ENCODE results near the gene MT1F.

The MT1F gene

GRCh38 chr16:56691885-56692284, 34.1 kb downstream of the MT1F start:
- no peak for DNase-seq (ENCODE audit: insufficient read length)
- TF ChIP-seq POLR2AphosphoS5 (IDR thresholded peaks at IDR 0.05; ENCODE audit: low read depth, low read length): no peak
- no peak for TF ChIP-seq POLR2A (IDR thresholded peaks at IDR 0.05; ENCODE audit: low read depth, low read length)
- TF ChIP-seq TAF1 (IDR thresholded peaks at IDR 0.05; ENCODE audit: borderline replicate concordance, low read depth, low read length): no peak
- FAIRE-seq: no peak

- DNase-seq (ENCODE audit: insufficient read length) (no peak), FAIRE-seq (no peak)
- TF ChIP-seq POLR2A (IDR thresholded peaks at IDR 0.05; ENCODE audit: low read depth, low read length) (no peak), TAF1 (IDR thresholded peaks at IDR 0.05; ENCODE audit: borderline replicate concordance, low read depth, low read length) (no peak), POLR2AphosphoS5 (IDR thresholded peaks at IDR 0.05; ENCODE audit: low read depth, low read length) (no peak)
Measured at GRCh38 chr16:56695246-56695645, 37.5 kb downstream of the MT1F start.

- FAIRE-seq (no peak), DNase-seq (ENCODE audit: insufficient read length) (no peak)
- no peak for TF ChIP-seq POLR2A (IDR thresholded peaks at IDR 0.05; ENCODE audit: low read depth, low read length)
- TF ChIP-seq POLR2AphosphoS5 (IDR thresholded peaks at IDR 0.05; ENCODE audit: low read depth, low read length): no peak
- no peak for TF ChIP-seq TAF1 (IDR thresholded peaks at IDR 0.05; ENCODE audit: borderline replicate concordance, low read depth, low read length)
Measured at GRCh38 chr16:56697456-56698155, 39.8 kb downstream of the MT1F start.

GRCh38 chr16:56700195-56700594, 42.4 kb downstream of the MT1F start:
- no peak for DNase-seq (ENCODE audit: insufficient read length)
- TF ChIP-seq POLR2A (IDR thresholded peaks at IDR 0.05; ENCODE audit: low read depth, low read length) (no peak), TAF1 (IDR thresholded peaks at IDR 0.05; ENCODE audit: borderline replicate concordance, low read depth, low read length) (no peak), POLR2AphosphoS5 (IDR thresholded peaks at IDR 0.05; ENCODE audit: low read depth, low read length) (no peak)
- no peak for FAIRE-seq

GRCh38 chr16:56700631-56701030, 42.9 kb downstream of the MT1F start:
- DNase-seq (ENCODE audit: insufficient read length) (no peak), FAIRE-seq (no peak)
- no peak for TF ChIP-seq POLR2AphosphoS5 (IDR thresholded peaks at IDR 0.05; ENCODE audit: low read depth, low read length)
- TF ChIP-seq POLR2A (IDR thresholded peaks at IDR 0.05; ENCODE audit: low read depth, low read length): no peak
- TF ChIP-seq TAF1 (IDR thresholded peaks at IDR 0.05; ENCODE audit: borderline replicate concordance, low read depth, low read length): no peak

- TF ChIP-seq TAF1 (IDR thresholded peaks at IDR 0.05; ENCODE audit: borderline replicate concordance, low read depth, low read length) (no peak), POLR2A (IDR thresholded peaks at IDR 0.05; ENCODE audit: low read depth, low read length) (no peak), POLR2AphosphoS5 (IDR thresholded peaks at IDR 0.05; ENCODE audit: low read depth, low read length) (no peak)
- FAIRE-seq (peak; percentile 30), DNase-seq (ENCODE audit: insufficient read length) (no peak)
Measured at GRCh38 chr16:56701534-56701933, 43.8 kb downstream of the MT1F start.

GRCh38 chr16:56702836-56703235, 45.1 kb downstream of the MT1F start:
- TF ChIP-seq POLR2AphosphoS5 (IDR thresholded peaks at IDR 0.05; ENCODE audit: low read depth, low read length): no peak
- TF ChIP-seq POLR2A (IDR thresholded peaks at IDR 0.05; ENCODE audit: low read depth, low read length): no peak
- no peak for TF ChIP-seq TAF1 (IDR thresholded peaks at IDR 0.05; ENCODE audit: borderline replicate concordance, low read depth, low read length)
- FAIRE-seq (no peak), DNase-seq (ENCODE audit: insufficient read length) (no peak)
